GM12878 (cell line): ENCODE measurements around the gene PAX6. TPM values are rescaled to one million over a fixed set of nuclear protein-coding genes. Genes with fewer than 3 reads are reported as not detected.

ENCODE experiments used
- ATAC-seq: fragments of 200-7000 bp; cut with Tn5 transposase; 3 replicates; pipeline ENCODE4 v1.9.1; 2020; ENCODE audit warnings: mild to moderate bottlenecking, moderate library complexity
- BruUV-seq: library from RNA; stranded (reverse); fragments of 400-500 nt; replicated peaks from 2 replicates; lab custom pipeline; 2021; lab: Mats Ljungman, UMichigan
- CTCF ChIA-PET: fragments of 300-600 bp; sonication (Branson Sonifier 250); formaldehyde crosslinking; extraction: SDS; loops from one replicate; lab custom pipeline; 2021; ENCODE audit warnings: inconsistent platforms; lab: Yijun Ruan, JAX
- POLR2A ChIA-PET: fragments of 350-600 bp; formaldehyde crosslinking; extraction: SDS; loops from one replicate; lab custom pipeline; 2021; ENCODE audit warnings: inconsistent platforms; lab: Charles Lee
- RAD21 ChIA-PET: fragments of 300-600 bp; sonication (Branson Sonifier 250); formaldehyde crosslinking; loops from one replicate; lab custom pipeline; 2023; ENCODE audit warnings: antibody characterized with exemption; ENCODE audit not compliant: unreplicated experiment; lab: Charles Lee
- SMC1A ChIA-PET: fragments of 300-600 bp; sonication (Branson Sonifier 250); formaldehyde crosslinking; loops from one replicate; lab custom pipeline; 2023; ENCODE audit not compliant: unreplicated experiment, uncharacterized antibody; lab: Charles Lee
- DNase-seq: peaks from one replicate; pipeline ENCODE4 v3.0.0-alpha.2; 2011; ENCODE audit warnings: low read depth, low spot score
- FAIRE-seq: peaks from 3 replicates; lab custom pipeline; 2011; peaks lifted over from hg19 to GRCh38; lab: Jason Lieb, UNC
- H2AFZ ChIP-seq: 2 replicates; pipeline ENCODE4 v1.6.0; 2011; ENCODE audit warnings: low read depth, low read length, control low read depth; ENCODE audit not compliant: control insufficient read depth
- H3K27ac ChIP-seq: 2 replicates; pipeline ENCODE4 v1.5.1; 2011; ENCODE audit warnings: control low read depth; ENCODE audit not compliant: control insufficient read depth, insufficient read depth
- H3K27me3 ChIP-seq, 2 experiments: replicated peaks in 1 of 2; 2 replicates each; pipeline versions ENCODE4 v1.6.0 to v1.6.1; 2011; ENCODE audit warnings: low read length in 1 of 2; ENCODE audit not compliant: control insufficient read depth in 2 of 2, insufficient read depth in 2 of 2
- H3K36me3 ChIP-seq, 2 experiments: 2 replicates each; pipeline ENCODE4 v1.5.1; 2011; ENCODE audit warnings: low read length in 1 of 2; ENCODE audit not compliant: control insufficient read depth in 2 of 2, insufficient read depth in 2 of 2
- H3K4me1 ChIP-seq: 2 replicates; pipeline ENCODE4 v1.6.1; 2011; ENCODE audit warnings: mild to moderate bottlenecking, low read length, moderate library complexity, mixed read lengths; ENCODE audit not compliant: control insufficient read depth, insufficient read depth
- H3K4me2 ChIP-seq: 2 replicates; pipeline ENCODE4 v1.6.0; 2011; ENCODE audit warnings: control low read depth; ENCODE audit not compliant: control insufficient read depth, insufficient read depth
- H3K4me3 ChIP-seq: fragments of 200-600 bp; sonication (generic); 2 replicates; pipeline ENCODE4 v1.5.1; 2016
- H3K79me2 ChIP-seq: 2 replicates; pipeline ENCODE4 v1.6.0; 2011; ENCODE audit warnings: low read length; ENCODE audit not compliant: control insufficient read depth, insufficient read depth
- H3K9ac ChIP-seq: 2 replicates; pipeline ENCODE4 v1.8.0; 2011; ENCODE audit warnings: low read length, control low read depth, mixed read lengths; ENCODE audit not compliant: control insufficient read depth, insufficient read depth
- H3K9me3 ChIP-seq: replicated peaks from 3 replicates; pipeline ENCODE4 v1.5.1; 2011; ENCODE audit warnings: mild to moderate bottlenecking, low read length; ENCODE audit not compliant: control insufficient read depth, insufficient read depth
- H4K20me1 ChIP-seq: 2 replicates; pipeline ENCODE4 v1.6.0; 2011; ENCODE audit not compliant: control insufficient read depth, insufficient read depth
- BCL3 ChIP-seq: IDR thresholded peaks from 2 replicates; pipeline ENCODE4 v1.6.1; 2011; ENCODE audit warnings: borderline replicate concordance, low read depth, mild to moderate bottlenecking, moderate library complexity, low read length; ENCODE audit not compliant: insufficient read depth, poor library complexity, severe bottlenecking
- E2F8 ChIP-seq: fragments of 450-650 bp; IDR thresholded peaks from 2 replicates; pipeline ENCODE4 v1.6.1; 2018; ENCODE audit warnings: mild to moderate bottlenecking, low read depth, moderate library complexity; ENCODE audit not compliant: partially characterized antibody
- EP300 ChIP-seq, 2 experiments: fragments of 150-350 bp in 1 of 2; IDR thresholded peaks; 2 replicates each; pipeline ENCODE4 v1.6.1; 2011 to 2012; ENCODE audit warnings: low read depth in 2 of 2, low read length in 2 of 2, borderline replicate concordance in 1 of 2, improper control_type of control experiment in 1 of 2, inconsistent platforms in 1 of 2; ENCODE audit not compliant: control insufficient read depth in 1 of 2
- HSF1 ChIP-seq: fragments of 150-350 bp; IDR thresholded peaks from 2 replicates; pipeline ENCODE4 v1.6.1; 2014; ENCODE audit warnings: mild to moderate bottlenecking, low read depth, low read length
- NR2C2 ChIP-seq: IDR thresholded peaks from 2 replicates; pipeline ENCODE4 v1.6.1; 2011; ENCODE audit warnings: borderline replicate concordance, low read depth; ENCODE audit not compliant: control insufficient read depth, insufficient read length
- TAF1 ChIP-seq: IDR thresholded peaks from 2 replicates; pipeline ENCODE4 v1.6.1; 2011; ENCODE audit warnings: mild to moderate bottlenecking, low read depth, low read length, borderline replicate concordance
- ZNF622 ChIP-seq: fragments of 450-650 bp; IDR thresholded peaks from 2 replicates; pipeline ENCODE4 v1.6.1; 2017; ENCODE audit warnings: mild to moderate bottlenecking, inconsistent platforms
- WGBS: methylation state at CpG from one replicate; pipeline ENCODE4 v1.1.6; 2016; ENCODE audit warnings: low lambda C conversion rate; ENCODE audit not compliant: insufficient replicate concordance, insufficient coverage; ENCODE audit errors: missing lambda C conversion rate; 5-methylcytosine and 5-hydroxymethylcytosine counted together
- in situ Hi-C: fragments of 300-500 bp; cut with MboI; formaldehyde crosslinking; loops from 9 replicates; pipeline ENCODE4 v1.14.3; 2018; ENCODE audit warnings: mixed read lengths
- intact Hi-C: fragments of 100-400 bp; cut with micrococcal nuclease; formaldehyde crosslinking; loops from one replicate; pipeline ENCODE4 v1.14.2; 2022; ENCODE audit not compliant: unreplicated experiment
- polyA plus RNA-seq, 11 experiments: library from polyadenylated mRNA; depleted of rRNA in 4 of 11; unstranded in 6 of 11; stranded (reverse) in 5 of 11; fragments of >200 nt; fragmentation: Nextera tagmentation in 4 of 11; fragmentation: Illumina TruSeq in 1 of 11; extraction: Ambion mirVana in 4 of 11; extraction: Trizol in 1 of 11; gene quantifications; 1 replicate in 1 of 11; 2 replicates in 10 of 11; pipeline versions ENCODE4 v1.2.1 to v1.2.3, GENCODE V29; 2011 to 2016; ENCODE audit warnings: inconsistent platforms in 2 of 11, missing spikeins in 2 of 11, low read depth in 1 of 11
- total RNA-seq, 4 experiments: library from RNA; depleted of rRNA in 3 of 4; stranded (reverse); fragments of >200 nt in 3 of 4; fragmentation: Illumina TruSeq in 1 of 4; extraction: Trizol in 1 of 4; gene quantifications; 2 replicates each; pipeline versions ENCODE4 v1.2.1 to v1.2.3, GENCODE V29; 2013 to 2021

Gene PAX6
- total and polyA plus RNA-seq, 10 of the 15 experiments (the other 5 are each of a cell fraction or from before 2014, with no cell fraction given): 0.06 to 0.26 (median 0.10) TPM; not detected in 3

DNA sequence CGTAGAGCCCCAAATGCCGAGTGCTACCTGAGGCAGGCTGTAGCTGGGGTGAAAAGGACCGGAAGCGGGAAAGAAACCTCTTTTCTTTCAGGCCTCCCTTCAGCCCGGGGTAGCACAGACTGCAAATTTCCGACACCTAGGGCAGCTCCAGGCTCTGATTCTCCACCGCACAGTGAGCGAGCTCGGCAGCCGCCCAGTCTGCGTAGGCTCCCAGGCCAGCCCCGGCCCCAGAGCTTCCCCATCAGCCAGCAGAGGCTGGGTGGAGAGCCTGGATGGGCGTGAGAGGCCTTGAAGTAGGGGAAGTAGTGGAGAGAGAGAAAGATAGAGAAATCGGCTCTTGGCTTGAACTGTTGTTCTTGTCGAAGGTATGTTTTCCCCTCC, 9.3 kb upstream of the PAX6 start (continued):
- TF ChIP-seq HSF1: no peak

GRCh38 chr11:31819621-31820437, 8.7 kb upstream of the PAX6 start:
- in situ Hi-C loops (no loop called here), intact Hi-C loops (no loop called here)
- Histone ChIP-seq H3K27me3 (peaks cover 19 to 45% of the 10 kb centered on the region in 2 experiments), H3K79me2 (no peaks in the 10 kb centered on the region), H4K20me1 (peaks cover 3% of the 10 kb centered on the region; the same call in 1 of the 2 replicates), H3K36me3 (no peaks in the 10 kb centered on the region), H3K9ac (no peak overlapping the region), H2AFZ (no peak overlapping the region), H3K9me3 (no peaks in the 10 kb centered on the region; the same call in 2 of the 3 replicates), H3K4me1 (no peaks in the 10 kb centered on the region), H3K4me3 (no peak overlapping the region), H3K4me2 (no peak overlapping the region), H3K27ac (no peak overlapping the region)
- FAIRE-seq: no peak
- SMC1A ChIA-PET: no interaction called here
- no peak for DNase-seq
- no peak for TF ChIP-seq ZNF622
- TF ChIP-seq EP300 (IDR thresholded peaks at IDR 0.05; ENCODE audit: borderline replicate concordance in 1 of 2, control insufficient read depth in 1 of 2, low read depth in 2 of 2, low read length in 2 of 2): no peak
- no peak for TF ChIP-seq E2F8
- no peak for TF ChIP-seq NR2C2
- no peak for TF ChIP-seq BCL3
- no peak for TF ChIP-seq TAF1
- RAD21 ChIA-PET: no interaction called here
- no TSS peak for BruUV-seq
- WGBS: 49% methylated on average over 50 of the region's 55 CpGs
- no peak for ATAC-seq
- CTCF ChIA-PET: no interaction called here
- POLR2A ChIA-PET: no interaction called here
